Stimulated activated CD4-positive, alpha-beta T cell treated with anti-CD3 and anti-CD28 coated beads, Interleukin-15, amount 100 ng/mL, for 24 hours (primary cell): ENCODE results near the gene PPP1R27.

ENCODE experiments used
- DNase-seq: peaks from one replicate; pipeline ENCODE4 v3.0.0-alpha.2; 2020

PPP1R27 gene

GRCh38 chr17:81834831-81835267, at the start of gene PPP1R27:
PPP1R27 (minus strand) TSS chr17:81835050; CDS start chr17:81834953, 97 bp downstream.
- no peak for DNase-seq

GRCh38 chr17:81884520-81884919, 49.7 kb upstream of the PPP1R27 start:
- DNase-seq, result no peak

- DNase-seq, result no peak
These were observed 44.3 kb upstream of the PPP1R27 start for GRCh38 chr17:81879121-81879520.

- DNase-seq, result no peak
These were observed 43.4 kb upstream of the PPP1R27 start for GRCh38 chr17:81878294-81878693.

GRCh38 chr17:81877569-81877968, 42.7 kb upstream of the PPP1R27 start:
- no peak for DNase-seq

- peak; percentile 97 for DNase-seq
These were observed 36.8 kb upstream of the PPP1R27 start for GRCh38 chr17:81871387-81872230.

GRCh38 chr17:81870981-81871386, 36.1 kb upstream of the PPP1R27 start, which contains the start of gene ARHGDIA:
ARHGDIA (minus strand) TSS chr17:81871337; CDS start chr17:81869930, 1,407 bp downstream.
- DNase-seq, result no peak

GRCh38 chr17:81870131-81870980, 35.5 kb upstream of the PPP1R27 start:
- DNase-seq, result peak; percentile 62

GRCh38 chr17:81869221-81870130, 34.6 kb upstream of the PPP1R27 start:
- DNase-seq, result peak; percentile 64

GRCh38 chr17:81868674-81869220, 33.9 kb upstream of the PPP1R27 start:
- peak; percentile 41 for DNase-seq

GRCh38 chr17:81867991-81868673, 33.3 kb upstream of the PPP1R27 start:
- peak; percentile 39 for DNase-seq

GRCh38 chr17:81867170-81867990, 32.5 kb upstream of the PPP1R27 start:
- peak; percentile 52 for DNase-seq

GRCh38 chr17:81866440-81867169, 31.8 kb upstream of the PPP1R27 start:
- DNase-seq, result peak; percentile 39

- peak; percentile 37 for DNase-seq
These were observed 31.0 kb upstream of the PPP1R27 start for GRCh38 chr17:81865733-81866439.

GRCh38 chr17:81865358-81865732, 30.5 kb upstream of the PPP1R27 start:
- DNase-seq, result no peak

- DNase-seq, result no peak
These were observed 29.3 kb upstream of the PPP1R27 start for GRCh38 chr17:81863833-81864768.

GRCh38 chr17:81863123-81863675, 28.3 kb upstream of the PPP1R27 start:
- DNase-seq, result no peak
